Measurements from ENCODE around the gene UVRAG.

UVRAG gene

DNA sequence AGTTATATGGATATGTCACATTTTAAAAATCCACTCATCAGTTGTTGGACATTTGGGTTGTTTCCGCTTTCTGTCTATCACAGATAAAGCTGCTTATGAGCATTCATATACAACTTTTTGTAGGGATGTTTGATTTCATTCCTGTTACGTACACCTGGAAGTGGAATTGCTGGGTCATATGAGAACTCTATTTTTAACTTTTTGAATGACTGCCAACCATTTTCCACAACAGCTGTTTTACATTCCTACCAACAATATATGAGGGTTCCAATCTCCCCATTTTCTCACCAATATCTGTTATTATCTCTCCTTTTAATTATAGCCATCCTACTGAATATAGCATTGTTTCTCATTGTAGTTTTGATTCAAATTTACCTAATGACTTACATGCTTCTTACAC is 172.0 kb downstream of the UVRAG start:
- DNase-seq, result no peak
- H3K27me3 ChIP-seq, result no peaks in the 10 kb centered on the region
- H3K9me3 ChIP-seq, result no peaks in the 10 kb centered on the region
- no peaks in the 10 kb centered on the region for H3K36me3 ChIP-seq
- no peaks in the 10 kb centered on the region for H3K4me1 ChIP-seq
- TF ChIP-seq, protein P1, sequence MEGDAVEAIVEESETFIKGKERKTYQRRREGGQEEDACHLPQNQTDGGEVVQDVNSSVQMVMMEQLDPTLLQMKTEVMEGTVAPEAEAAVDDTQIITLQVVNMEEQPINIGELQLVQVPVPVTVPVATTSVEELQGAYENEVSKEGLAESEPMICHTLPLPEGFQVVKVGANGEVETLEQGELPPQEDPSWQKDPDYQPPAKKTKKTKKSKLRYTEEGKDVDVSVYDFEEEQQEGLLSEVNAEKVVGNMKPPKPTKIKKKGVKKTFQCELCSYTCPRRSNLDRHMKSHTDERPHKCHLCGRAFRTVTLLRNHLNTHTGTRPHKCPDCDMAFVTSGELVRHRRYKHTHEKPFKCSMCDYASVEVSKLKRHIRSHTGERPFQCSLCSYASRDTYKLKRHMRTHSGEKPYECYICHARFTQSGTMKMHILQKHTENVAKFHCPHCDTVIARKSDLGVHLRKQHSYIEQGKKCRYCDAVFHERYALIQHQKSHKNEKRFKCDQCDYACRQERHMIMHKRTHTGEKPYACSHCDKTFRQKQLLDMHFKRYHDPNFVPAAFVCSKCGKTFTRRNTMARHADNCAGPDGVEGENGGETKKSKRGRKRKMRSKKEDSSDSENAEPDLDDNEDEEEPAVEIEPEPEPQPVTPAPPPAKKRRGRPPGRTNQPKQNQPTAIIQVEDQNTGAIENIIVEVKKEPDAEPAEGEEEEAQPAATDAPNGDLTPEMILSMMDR (IDR thresholded peaks at IDR 0.05; ENCODE audit: low read depth, low read length), result no peak
- no peak overlapping the region for H3K4me3 ChIP-seq (ENCODE audit: low read depth, low read length)

DNA sequence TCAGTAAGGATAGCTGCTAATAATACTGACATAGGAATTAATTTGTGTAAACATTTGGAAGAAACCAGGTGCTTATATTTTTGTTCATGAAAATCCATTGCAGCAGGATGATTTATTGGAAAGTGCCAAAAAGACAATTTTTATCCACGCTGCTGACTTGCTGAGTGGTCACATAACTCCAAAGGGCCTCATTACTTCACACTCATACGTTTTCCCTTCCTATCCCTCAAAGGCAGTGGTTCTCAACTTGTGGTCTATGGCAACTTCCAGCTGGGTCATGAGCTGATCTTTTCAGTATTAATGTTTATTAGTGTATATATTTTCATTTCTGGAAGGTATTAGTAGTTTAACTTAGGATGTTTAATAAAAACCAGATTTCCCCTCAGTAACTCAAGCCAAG is 178.1 kb downstream of the UVRAG start:
- Histone ChIP-seq H3K9me3 (no peaks in the 10 kb centered on the region; the same call in 1 of the 2 replicates), H3K36me3 (no peaks in the 10 kb centered on the region), H3K27me3 (no peaks in the 10 kb centered on the region), H3K4me3 (ENCODE audit: low read depth, low read length) (no peak overlapping the region), H3K4me1 (no peaks in the 10 kb centered on the region)
- TF ChIP-seq, protein P1 (IDR thresholded peaks at IDR 0.05; ENCODE audit: low read depth, low read length), result no peak
- no peak for DNase-seq

DNA sequence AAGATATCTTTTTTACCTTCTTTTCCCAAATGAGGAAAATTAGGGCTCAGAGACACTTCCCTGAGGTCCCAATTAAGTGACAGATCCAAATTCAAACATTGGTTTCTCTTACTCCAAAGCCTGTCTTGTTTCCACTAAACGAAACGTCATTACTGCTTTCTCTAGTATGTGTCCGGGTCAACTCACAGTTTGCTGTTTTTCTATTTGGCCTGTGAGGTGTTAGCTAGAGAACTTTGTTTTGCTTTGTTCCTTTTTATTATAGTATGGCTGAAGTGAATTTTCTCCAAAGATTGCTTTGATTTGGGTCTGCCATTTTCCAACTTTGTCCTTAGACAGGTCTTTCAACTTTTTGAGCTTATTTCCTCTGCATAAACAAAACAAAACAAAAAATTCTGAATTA is 179.6 kb downstream of the UVRAG start:
- Histone ChIP-seq H3K27me3 (no peaks in the 10 kb centered on the region), H3K4me1 (no peaks in the 10 kb centered on the region), H3K36me3 (no peaks in the 10 kb centered on the region), H3K4me3 (ENCODE audit: low read depth, low read length) (no peak overlapping the region), H3K9me3 (no peaks in the 10 kb centered on the region; the same call in 1 of the 2 replicates)
- TF ChIP-seq, protein P1 (IDR thresholded peaks at IDR 0.05; ENCODE audit: low read depth, low read length), result no peak
- no peak for DNase-seq

DNA sequence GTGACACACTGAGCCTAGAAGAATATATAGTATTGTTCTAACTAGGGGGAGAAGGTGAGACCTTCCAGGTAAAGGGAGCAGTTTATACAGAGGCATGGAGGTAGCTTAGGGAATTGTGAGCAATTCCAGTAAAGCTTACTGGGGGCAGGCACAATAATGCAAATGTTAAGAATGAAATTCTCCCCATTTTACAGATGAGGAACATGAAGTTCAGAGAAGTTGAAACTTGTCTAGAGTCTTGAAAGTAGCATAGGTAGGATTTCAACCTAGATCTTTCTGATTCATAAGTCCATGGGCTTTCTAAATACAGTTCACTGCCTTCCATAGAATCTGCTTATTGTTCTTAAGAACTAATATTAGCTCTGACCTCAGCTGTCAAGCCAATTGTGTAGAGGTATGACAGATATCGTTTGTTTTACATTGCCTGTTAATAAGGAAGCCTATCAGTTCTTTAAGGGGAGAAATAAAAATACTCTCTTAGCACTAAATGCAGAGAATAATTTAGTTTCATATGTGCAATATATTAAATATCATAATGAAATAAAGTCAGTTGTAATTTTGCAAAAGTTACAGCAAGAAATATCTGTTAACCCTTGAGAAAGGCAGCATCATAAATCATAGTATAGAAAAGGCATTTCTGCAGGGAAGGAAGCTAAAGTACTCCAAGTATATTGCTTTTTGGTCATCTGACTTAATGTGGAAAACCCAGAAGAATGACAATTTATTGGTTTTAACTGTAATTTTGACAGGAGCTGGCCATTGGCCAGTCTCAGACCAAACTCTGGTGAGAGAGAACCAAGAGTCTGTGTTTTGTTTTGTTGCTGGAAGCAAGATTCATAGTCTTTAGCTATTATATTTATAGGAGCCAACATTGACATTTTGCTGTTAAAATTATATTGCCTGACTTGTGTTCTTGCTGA is 181.8 kb downstream of the UVRAG start:
- Histone ChIP-seq H3K9me3 (no peaks in the 10 kb centered on the region; the same call in 1 of the 2 replicates), H3K27me3 (no peaks in the 10 kb centered on the region), H3K4me1 (no peaks in the 10 kb centered on the region), H3K36me3 (no peaks in the 10 kb centered on the region), H3K4me3 (ENCODE audit: low read depth, low read length) (no peak overlapping the region)
- TF ChIP-seq, protein P1 (IDR thresholded peaks at IDR 0.05; ENCODE audit: low read depth, low read length), result no peak
- DNase-seq, result no peak

DNA sequence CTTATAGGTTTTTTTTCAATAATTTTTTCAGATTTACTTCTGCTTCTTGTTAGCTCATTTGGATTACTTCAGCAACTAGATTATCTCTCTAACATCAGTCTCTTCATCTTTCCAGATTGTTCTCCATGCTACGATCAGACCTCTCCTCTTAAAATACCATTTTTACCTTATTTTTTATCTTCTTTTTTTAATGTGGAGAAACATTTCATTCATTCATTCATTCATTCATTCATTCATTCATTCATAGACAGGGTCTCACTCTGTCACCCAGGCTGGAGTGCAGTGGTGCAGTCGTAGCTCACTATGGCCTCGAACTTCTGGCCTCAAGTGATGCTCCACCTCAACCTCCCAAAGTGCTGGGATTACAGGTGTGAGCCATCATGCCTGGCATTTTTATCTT is 189.4 kb downstream of the UVRAG start:
- Histone ChIP-seq H3K27me3 (no peaks in the 10 kb centered on the region), H3K36me3 (no peaks in the 10 kb centered on the region), H3K4me1 (no peaks in the 10 kb centered on the region), H3K9me3 (no peaks in the 10 kb centered on the region), H3K4me3 (ENCODE audit: low read depth, low read length) (no peak overlapping the region)
- no peak for DNase-seq
- TF ChIP-seq, protein P1 (IDR thresholded peaks at IDR 0.05; ENCODE audit: low read depth, low read length), result no peak

DNA sequence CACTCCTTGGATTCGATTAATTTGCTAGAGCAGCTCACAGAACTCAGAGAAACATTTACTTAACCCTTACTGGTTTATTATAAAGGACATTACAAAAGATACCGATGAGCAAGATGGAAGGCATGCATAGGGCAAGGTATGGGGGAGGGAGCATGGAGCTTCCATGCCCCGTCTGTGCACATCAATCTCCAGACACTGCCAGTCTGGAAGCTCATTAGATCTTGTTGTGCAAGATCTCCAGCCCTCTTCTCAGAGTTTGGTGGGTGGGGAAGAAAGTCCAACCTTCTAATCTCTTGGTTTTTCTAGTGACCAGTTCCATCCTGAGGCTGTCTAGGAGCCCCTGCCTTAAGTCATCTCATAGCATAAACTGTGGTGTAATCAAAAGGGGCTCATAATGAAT is 190.7 kb downstream of the UVRAG start:
- Histone ChIP-seq H3K4me1 (no peaks in the 10 kb centered on the region), H3K36me3 (no peaks in the 10 kb centered on the region), H3K27me3 (no peaks in the 10 kb centered on the region), H3K4me3 (ENCODE audit: low read depth, low read length) (no peak overlapping the region), H3K9me3 (no peaks in the 10 kb centered on the region)
- no peak for DNase-seq
- TF ChIP-seq, protein P1 (IDR thresholded peaks at IDR 0.05; ENCODE audit: low read depth, low read length), result no peak
